ENCODE data around the gene TMSB4Y.
A peak's percentile ranks its signal among the peaks of the same experiment; 100 is the strongest.

TMSB4Y gene

DNA sequence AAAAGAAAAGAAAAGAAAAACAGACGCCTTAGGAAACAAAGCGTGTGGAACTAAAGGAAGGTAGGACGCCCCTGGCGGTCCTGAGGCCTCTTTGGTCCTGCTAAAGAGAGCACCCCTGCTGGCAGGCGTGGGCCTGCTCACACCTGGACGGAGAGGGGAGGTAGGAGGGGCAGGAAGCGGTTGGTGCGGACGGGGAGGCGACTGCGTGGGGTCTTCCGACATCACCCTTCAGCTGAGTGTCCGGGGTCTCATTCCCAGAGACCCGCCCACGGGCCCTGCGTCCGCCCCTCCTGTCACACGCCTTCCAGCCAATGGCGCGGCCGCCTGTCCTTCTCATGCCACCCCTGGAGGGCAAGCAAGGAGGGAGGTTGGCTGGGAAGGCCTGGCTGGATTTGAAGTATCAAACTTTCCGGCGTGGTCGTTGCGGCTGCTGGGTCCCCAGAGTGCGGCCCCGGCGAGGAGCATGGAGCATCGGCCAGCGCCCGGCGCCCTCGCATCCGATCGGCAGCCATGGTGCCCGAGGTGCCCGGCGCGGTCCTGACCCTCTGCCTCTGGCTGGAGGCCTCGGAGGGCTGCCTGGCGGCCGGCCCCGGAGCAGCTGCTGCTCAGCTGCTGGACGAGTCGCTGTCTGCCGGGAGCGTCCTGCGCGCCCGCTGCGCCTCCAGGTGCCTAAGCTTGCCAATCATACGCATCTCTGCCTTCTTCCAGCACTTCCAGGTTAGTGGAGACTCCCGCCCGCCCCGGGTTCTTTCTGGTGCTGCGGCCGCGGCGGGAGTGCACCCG is 47.8 kb downstream of the TMSB4Y start:
- Histone ChIP-seq H3K9me3 (ENCODE audit: control insufficient read depth, low read length) (no peaks in the 10 kb centered on the region), H3K27ac (ENCODE audit: low read depth, low read length, severe bottlenecking) (no peak overlapping the region), H3K36me3 (ENCODE audit: control insufficient read depth, insufficient read depth, low read length) (peaks cover 2% of the 10 kb centered on the region), H3K4me1 (ENCODE audit: control insufficient read depth, insufficient read depth, low read length, poor library complexity, severe bottlenecking) (peaks cover 5% of the 10 kb centered on the region), H3K4me3 (ENCODE audit: extremely low read depth, insufficient read depth, low read length, poor library complexity, severe bottlenecking) (peak overlapping the region; percentile 44)
- 1% methylated on average over 27 of the region's 60 CpGs; no CpG with 5 or more reads in 1 of the 2 experiments for WGBS, 2 experiments (ENCODE audit: insufficient coverage in 2 of 2)

DNA sequence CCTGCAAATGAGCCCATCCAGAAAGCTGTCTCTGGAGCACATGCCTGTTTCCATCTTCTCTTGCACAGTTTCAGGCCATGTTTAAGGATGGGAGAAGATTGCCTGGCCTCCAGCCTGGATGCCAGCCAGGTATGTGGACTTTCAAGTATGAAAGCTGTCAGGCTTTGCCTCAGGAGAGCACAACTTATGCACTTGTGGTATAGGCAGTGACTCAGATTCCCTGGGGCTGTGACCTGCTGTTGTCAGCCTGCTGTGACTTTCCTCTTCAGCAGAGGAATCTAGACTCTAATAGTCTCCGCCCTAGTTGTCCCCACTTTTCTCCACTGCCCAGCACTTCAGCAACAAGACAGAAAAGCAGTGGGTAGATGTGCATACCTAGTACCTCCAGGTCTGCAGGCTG is 51.0 kb downstream of the TMSB4Y start:
- peaks cover 5% of the 10 kb centered on the region for H3K4me1 ChIP-seq (ENCODE audit: control insufficient read depth, insufficient read depth, low read length, poor library complexity, severe bottlenecking)
- 100% methylated on average over 1 of the region's 1 CpG; no CpG with 5 or more reads in 1 of the 2 experiments for WGBS, 2 experiments (ENCODE audit: insufficient coverage in 2 of 2)
- no peak overlapping the region for H3K27ac ChIP-seq (ENCODE audit: low read depth, low read length, severe bottlenecking)
- peaks cover 2% of the 10 kb centered on the region for H3K36me3 ChIP-seq (ENCODE audit: control insufficient read depth, insufficient read depth, low read length)
- H3K9me3 ChIP-seq (ENCODE audit: control insufficient read depth, low read length): no peaks in the 10 kb centered on the region
- H3K4me3 ChIP-seq (ENCODE audit: extremely low read depth, insufficient read depth, low read length, poor library complexity, severe bottlenecking): no peak overlapping the region

All from mesodermal cell (in vitro differentiated cells).